Osteoblast (primary cell): ENCODE measurements around the gene CELF5. TPM values are rescaled to one million over a fixed set of nuclear protein-coding genes. Genes with fewer than 3 reads are reported as not detected.

Experiments used
- DNase-seq: peaks from one replicate; pipeline ENCODE4 v3.0.0; 2011; ENCODE audit warnings: low spot score, mixed read lengths; ENCODE audit not compliant: insufficient read length; ENCODE audit errors: missing footprints
- H2AFZ ChIP-seq: 2 replicates; pipeline ENCODE4 v1.6.0; 2011; ENCODE audit warnings: mild to moderate bottlenecking, low read length
- H3K27ac ChIP-seq: 2 replicates; pipeline ENCODE4 v1.5.1; 2011; ENCODE audit warnings: mild to moderate bottlenecking, low read depth, low read length, moderate library complexity
- H3K27me3 ChIP-seq: 2 replicates; pipeline ENCODE4 v1.6.0; 2012; ENCODE audit warnings: mild to moderate bottlenecking, control low read depth, inconsistent platforms, low read length, moderate library complexity; ENCODE audit not compliant: insufficient read depth
- H3K36me3 ChIP-seq: 2 replicates; pipeline ENCODE4 v1.5.1; 2011; ENCODE audit warnings: mild to moderate bottlenecking, low read length, control low read depth, moderate library complexity; ENCODE audit not compliant: insufficient read depth
- H3K4me1 ChIP-seq: 2 replicates; pipeline ENCODE4 v1.5.1; 2011; ENCODE audit warnings: mild to moderate bottlenecking, low read length, control low read depth, moderate library complexity; ENCODE audit not compliant: insufficient read depth
- H3K4me2 ChIP-seq: 2 replicates; pipeline ENCODE4 v1.6.0; 2011; ENCODE audit warnings: mild to moderate bottlenecking, low read length; ENCODE audit not compliant: insufficient read depth
- H3K4me3 ChIP-seq: fragments of 200-600 bp; sonication (generic); 3 replicates; pipeline ENCODE4 v1.5.1; 2012; ENCODE audit warnings: mild to moderate bottlenecking, low read length, inconsistent platforms; ENCODE audit not compliant: insufficient read depth
- H3K79me2 ChIP-seq: 2 replicates; pipeline ENCODE4 v1.6.0; 2012; ENCODE audit warnings: mild to moderate bottlenecking, low read length, control low read depth, inconsistent platforms; ENCODE audit not compliant: insufficient read depth
- H3K9me3 ChIP-seq: 2 replicates; pipeline ENCODE4 v1.5.1; 2011; ENCODE audit warnings: low read depth, low read length, control low read depth
- H4K20me1 ChIP-seq: 2 replicates; pipeline ENCODE4 v1.6.0; 2012; ENCODE audit warnings: mild to moderate bottlenecking, low read length, control low read depth; ENCODE audit not compliant: insufficient read depth
- total RNA-seq: library from RNA; depleted of rRNA; stranded (reverse); fragments of >200 nt; gene quantifications from 2 replicates; pipeline ENCODE4 v1.2.3, GENCODE V29; 2012
- TF ChIP-seq, protein P1 (sequence below): IDR thresholded peaks from 2 replicates; pipeline ENCODE4 v1.5.1; 2011; ENCODE audit warnings: mild to moderate bottlenecking, low read depth, low read length, moderate library complexity; ENCODE audit errors: extremely low read depth

CELF5 gene
- total RNA-seq, 1 donor = not detected

- H3K4me3 ChIP-seq = no peak overlapping the region
- H3K79me2 ChIP-seq = no peaks in the 10 kb centered on the region
- peaks cover 18% of the 10 kb centered on the region for H3K27me3 ChIP-seq
- H3K27ac ChIP-seq = no peak overlapping the region
- TF ChIP-seq, protein P1, sequence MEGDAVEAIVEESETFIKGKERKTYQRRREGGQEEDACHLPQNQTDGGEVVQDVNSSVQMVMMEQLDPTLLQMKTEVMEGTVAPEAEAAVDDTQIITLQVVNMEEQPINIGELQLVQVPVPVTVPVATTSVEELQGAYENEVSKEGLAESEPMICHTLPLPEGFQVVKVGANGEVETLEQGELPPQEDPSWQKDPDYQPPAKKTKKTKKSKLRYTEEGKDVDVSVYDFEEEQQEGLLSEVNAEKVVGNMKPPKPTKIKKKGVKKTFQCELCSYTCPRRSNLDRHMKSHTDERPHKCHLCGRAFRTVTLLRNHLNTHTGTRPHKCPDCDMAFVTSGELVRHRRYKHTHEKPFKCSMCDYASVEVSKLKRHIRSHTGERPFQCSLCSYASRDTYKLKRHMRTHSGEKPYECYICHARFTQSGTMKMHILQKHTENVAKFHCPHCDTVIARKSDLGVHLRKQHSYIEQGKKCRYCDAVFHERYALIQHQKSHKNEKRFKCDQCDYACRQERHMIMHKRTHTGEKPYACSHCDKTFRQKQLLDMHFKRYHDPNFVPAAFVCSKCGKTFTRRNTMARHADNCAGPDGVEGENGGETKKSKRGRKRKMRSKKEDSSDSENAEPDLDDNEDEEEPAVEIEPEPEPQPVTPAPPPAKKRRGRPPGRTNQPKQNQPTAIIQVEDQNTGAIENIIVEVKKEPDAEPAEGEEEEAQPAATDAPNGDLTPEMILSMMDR = no peak
- H3K4me1 ChIP-seq = no peaks in the 10 kb centered on the region
- no peak overlapping the region for H2AFZ ChIP-seq
- no peaks in the 10 kb centered on the region for H3K36me3 ChIP-seq
- DNase-seq = peak; percentile 72
- no peaks in the 10 kb centered on the region for H3K9me3 ChIP-seq
- no peak overlapping the region for H3K4me2 ChIP-seq
- H4K20me1 ChIP-seq = no peaks in the 10 kb centered on the region
These were observed 56.6 kb downstream of the CELF5 start for GRCh38 chr19:3281026-3281425.

GRCh38 chr19:3282155-3282554 is 57.7 kb downstream of the CELF5 start:
- H3K9me3 ChIP-seq = no peaks in the 10 kb centered on the region
- DNase-seq = peak; percentile 85
- no peaks in the 10 kb centered on the region for H3K36me3 ChIP-seq
- no peaks in the 10 kb centered on the region for H4K20me1 ChIP-seq
- no peaks in the 10 kb centered on the region for H3K4me1 ChIP-seq
- H3K27me3 ChIP-seq = peaks cover 18% of the 10 kb centered on the region
- no peak overlapping the region for H3K4me3 ChIP-seq
- no peaks in the 10 kb centered on the region for H3K79me2 ChIP-seq
- H2AFZ ChIP-seq = no peak overlapping the region
- H3K27ac ChIP-seq = no peak overlapping the region
- no peak overlapping the region for H3K4me2 ChIP-seq
- TF ChIP-seq, protein P1 = no peak

- Histone ChIP-seq H3K27ac (no peak overlapping the region), H3K79me2 (no peaks in the 10 kb centered on the region), H3K9me3 (no peaks in the 10 kb centered on the region), H3K27me3 (peaks cover 18% of the 10 kb centered on the region), H3K4me2 (no peak overlapping the region), H3K36me3 (no peaks in the 10 kb centered on the region), H2AFZ (no peak overlapping the region), H4K20me1 (no peaks in the 10 kb centered on the region), H3K4me1 (no peaks in the 10 kb centered on the region), H3K4me3 (no peak overlapping the region)
- DNase-seq = peak; percentile 48
- TF ChIP-seq, protein P1 = no peak
These were observed 58.1 kb downstream of the CELF5 start for GRCh38 chr19:3282564-3282963.

GRCh38 chr19:3283246-3283751 is 58.8 kb downstream of the CELF5 start:
- TF ChIP-seq, protein P1 = no peak
- peak; percentile 22 for DNase-seq
- Histone ChIP-seq H3K36me3 (no peaks in the 10 kb centered on the region), H3K9me3 (no peaks in the 10 kb centered on the region), H2AFZ (no peak overlapping the region), H3K4me2 (no peak overlapping the region), H3K79me2 (no peaks in the 10 kb centered on the region), H4K20me1 (no peaks in the 10 kb centered on the region), H3K27me3 (peaks cover 18% of the 10 kb centered on the region), H3K4me1 (no peaks in the 10 kb centered on the region), H3K27ac (no peak overlapping the region), H3K4me3 (no peak overlapping the region)
